ENCODE data around the gene ATP6V1F.

DNA sequence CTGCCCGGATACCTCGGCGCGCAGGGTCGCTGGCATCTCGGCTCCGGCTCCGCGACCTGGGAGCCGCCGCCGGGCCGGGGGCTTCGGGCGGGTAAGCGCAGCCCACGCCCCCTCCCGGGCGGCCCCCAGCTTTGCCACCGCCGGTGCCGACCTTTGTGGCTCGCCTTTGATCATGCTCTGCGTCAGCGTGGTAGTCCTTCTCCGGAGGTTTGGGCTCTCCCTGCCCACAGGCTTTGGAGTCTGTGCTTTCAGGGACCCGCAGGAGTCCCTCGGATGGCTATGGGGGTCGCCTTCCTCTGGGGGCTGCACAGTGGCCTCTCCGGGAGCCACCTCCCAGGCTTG, 7.3 kb downstream of the ATP6V1F start:
- TF ChIP-seq, protein P1, sequence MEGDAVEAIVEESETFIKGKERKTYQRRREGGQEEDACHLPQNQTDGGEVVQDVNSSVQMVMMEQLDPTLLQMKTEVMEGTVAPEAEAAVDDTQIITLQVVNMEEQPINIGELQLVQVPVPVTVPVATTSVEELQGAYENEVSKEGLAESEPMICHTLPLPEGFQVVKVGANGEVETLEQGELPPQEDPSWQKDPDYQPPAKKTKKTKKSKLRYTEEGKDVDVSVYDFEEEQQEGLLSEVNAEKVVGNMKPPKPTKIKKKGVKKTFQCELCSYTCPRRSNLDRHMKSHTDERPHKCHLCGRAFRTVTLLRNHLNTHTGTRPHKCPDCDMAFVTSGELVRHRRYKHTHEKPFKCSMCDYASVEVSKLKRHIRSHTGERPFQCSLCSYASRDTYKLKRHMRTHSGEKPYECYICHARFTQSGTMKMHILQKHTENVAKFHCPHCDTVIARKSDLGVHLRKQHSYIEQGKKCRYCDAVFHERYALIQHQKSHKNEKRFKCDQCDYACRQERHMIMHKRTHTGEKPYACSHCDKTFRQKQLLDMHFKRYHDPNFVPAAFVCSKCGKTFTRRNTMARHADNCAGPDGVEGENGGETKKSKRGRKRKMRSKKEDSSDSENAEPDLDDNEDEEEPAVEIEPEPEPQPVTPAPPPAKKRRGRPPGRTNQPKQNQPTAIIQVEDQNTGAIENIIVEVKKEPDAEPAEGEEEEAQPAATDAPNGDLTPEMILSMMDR (IDR thresholded peaks at IDR 0.05): no peak
- TF ChIP-seq POLR2A (IDR thresholded peaks at IDR 0.05): no peak
